HCT116 (cell line): ENCODE results near the gene KRTAP19-8. TPM values are rescaled to one million over a fixed set of nuclear protein-coding genes. Genes with fewer than 3 reads are reported as not detected.

Experiments
- ATAC-seq: fragments of 200-7000 bp; cut with Tn5 transposase; 2 replicates; pipeline ENCODE4 v1.9.1; 2020; ENCODE audit warnings: mild to moderate bottlenecking, moderate library complexity
- BruUV-seq: library from RNA; stranded (reverse); fragments of 400-500 nt; replicated peaks from 2 replicates; lab custom pipeline; 2021; lab: Mats Ljungman, UMichigan
- CTCF ChIA-PET: fragments of 300-600 bp; sonication (Branson Sonifier 250); formaldehyde crosslinking; loops from one replicate; lab custom pipeline; 2021; ENCODE audit warnings: antibody characterized with exemption; lab: Charles Lee
- POLR2A ChIA-PET: fragments of 300-600, 350-600 bp; sonication (Branson Sonifier 250); formaldehyde crosslinking; loops from one replicate; lab custom pipeline; 2021; ENCODE audit warnings: antibody characterized with exemption; lab: Charles Lee
- RAD21 ChIA-PET, 2 experiments: fragments of 300-600 bp; sonication (Branson Sonifier 250); formaldehyde crosslinking; loops; one replicate each; lab custom pipeline; 2023; ENCODE audit warnings: low total read pairs in 2 of 2; ENCODE audit not compliant: uncharacterized antibody in 2 of 2, unreplicated experiment in 2 of 2, low non-redundant PET in 1 of 2; lab: Charles Lee
- DNase-seq: peaks from one replicate; pipeline ENCODE4 v3.0.0-alpha.2; 2010; ENCODE audit warnings: low read depth, low spot score
- H2AFZ ChIP-seq: fragments of 200-600 bp; shearing (Covaris generic), sonication (generic); 2 replicates; pipeline ENCODE4 v1.6.1; 2017; ENCODE audit warnings: low read depth, mixed run types, mixed read lengths, antibody characterized with exemption, low read length; ENCODE audit not compliant: poor library complexity, severe bottlenecking
- H3K27ac ChIP-seq: 2 replicates; pipeline ENCODE4 v1.5.1; 2012; ENCODE audit warnings: low read depth, low read length
- H3K27me3 ChIP-seq: fragments of 200-600 bp; sonication (generic); 2 replicates; pipeline ENCODE4 v1.6.1; 2016; ENCODE audit warnings: mixed run types, low read length, mixed read lengths; ENCODE audit not compliant: insufficient read depth
- H3K36me3 ChIP-seq, 2 experiments: fragments of 200-500 bp in 1 of 2; fragments of 200-600 bp in 1 of 2; sonication (Bioruptor generic) in 1 of 2; sonication (generic) in 1 of 2; 2 replicates each; pipeline versions ENCODE4 v1.5.1 to v1.6.1; 2014 to 2016; ENCODE audit warnings: low read length in 2 of 2, inconsistent platforms in 1 of 2, mixed read lengths in 1 of 2, mixed run types in 1 of 2; ENCODE audit not compliant: insufficient read depth in 2 of 2, control insufficient read depth in 1 of 2
- H3K4me1 ChIP-seq, 2 experiments: fragments of 200-600 bp in 1 of 2; sonication (generic) in 1 of 2; 2 replicates each; pipeline versions ENCODE4 v1.5.1 to v1.6.1; 2012 to 2017; ENCODE audit warnings: low read length in 2 of 2, inconsistent platforms in 1 of 2, mild to moderate bottlenecking in 1 of 2, mixed read lengths in 1 of 2, mixed run types in 1 of 2, moderate library complexity in 1 of 2; ENCODE audit not compliant: insufficient read depth in 2 of 2, control insufficient read depth in 1 of 2
- H3K4me2 ChIP-seq: fragments of 200-600 bp; sonication (generic); 2 replicates; pipeline ENCODE4 v1.6.1; 2017; ENCODE audit warnings: mixed run types, low read length, mixed read lengths
- H3K4me3 ChIP-seq, 2 experiments: fragments of 200-600 bp in 1 of 2; sonication (generic) in 1 of 2; replicated peaks in 1 of 2; 2 replicates each; pipeline ENCODE4 v1.5.1; 2011 to 2016; ENCODE audit warnings: low read length in 2 of 2, control low read depth in 1 of 2, low read depth in 1 of 2, mild to moderate bottlenecking in 1 of 2, mixed read lengths in 1 of 2, mixed run types in 1 of 2
- H3K79me2 ChIP-seq: fragments of 200-600 bp; sonication (generic); 2 replicates; pipeline ENCODE4 v1.6.1; 2017; ENCODE audit warnings: mild to moderate bottlenecking, mixed run types, low read length, moderate library complexity, mixed read lengths; ENCODE audit not compliant: insufficient read depth
- H3K9ac ChIP-seq: fragments of 200-600 bp; sonication (generic); 2 replicates; pipeline ENCODE4 v1.6.1; 2016; ENCODE audit warnings: low read length, mixed read lengths
- H3K9me2 ChIP-seq: fragments of 200-600 bp; sonication (generic), shearing (Covaris generic); 2 replicates; pipeline ENCODE4 v1.6.1; 2017; ENCODE audit warnings: mixed run types, mild to moderate bottlenecking, moderate library complexity; ENCODE audit not compliant: insufficient read depth
- H3K9me3 ChIP-seq, 2 experiments: fragments of 200-500 bp in 1 of 2; fragments of 200-600 bp in 1 of 2; sonication (Bioruptor generic) in 1 of 2; sonication (generic) in 1 of 2; 2 replicates each; pipeline ENCODE4 v1.6.1; 2014 to 2017; ENCODE audit warnings: low read length in 2 of 2, mixed read lengths in 2 of 2, inconsistent platforms in 1 of 2, low read depth in 1 of 2, mild to moderate bottlenecking in 1 of 2, mixed run types in 1 of 2, moderate library complexity in 1 of 2; ENCODE audit not compliant: control insufficient read depth in 1 of 2, insufficient read depth in 1 of 2
- H4K20me1 ChIP-seq: fragments of 200-600 bp; sonication (generic), shearing (Covaris generic); 2 replicates; pipeline ENCODE4 v1.6.1; 2017; ENCODE audit warnings: mixed run types, mild to moderate bottlenecking, moderate library complexity; ENCODE audit not compliant: insufficient read depth
- EZH2 ChIP-seq: fragments of 200-600 bp; sonication (generic); IDR thresholded peaks from 2 replicates; pipeline ENCODE4 v1.6.1; 2017; ENCODE audit warnings: antibody characterized with exemption, mixed run types
- EZH2phosphoT487 ChIP-seq: fragments of 200-600 bp; IDR thresholded peaks from 2 replicates; pipeline ENCODE4 v1.6.1; 2018; ENCODE audit warnings: antibody characterized with exemption, borderline replicate concordance
- JUND ChIP-seq: IDR thresholded peaks from 2 replicates; pipeline ENCODE4 v1.6.1; 2012
- POLR2AphosphoS5 ChIP-seq: IDR thresholded peaks from 2 replicates; pipeline ENCODE4 v1.6.1; 2011; ENCODE audit warnings: mild to moderate bottlenecking, low read depth, low read length, moderate library complexity
- SP1 ChIP-seq: IDR thresholded peaks from 2 replicates; pipeline ENCODE4 v1.6.1; 2012; ENCODE audit warnings: low read depth
- SRF ChIP-seq: IDR thresholded peaks from 2 replicates; pipeline ENCODE4 v1.6.1; 2012; ENCODE audit warnings: low read depth
- intact Hi-C: fragments of 100-400 bp; cut with micrococcal nuclease; formaldehyde crosslinking; loops from 2 replicates; pipeline ENCODE4 v1.10.0; 2022
- total RNA-seq: library from RNA; stranded (reverse); gene quantifications from one replicate; pipeline ENCODE4 v1.2.1, GENCODE V29; 2021; ENCODE audit not compliant: unreplicated experiment
- TF ChIP-seq, protein P1 (sequence below): IDR thresholded peaks from 2 replicates; pipeline ENCODE4 v1.6.1; 2012
- TF ChIP-seq, protein P2 (sequence below), 3 experiments: fragments of 200-600 bp in 1 of 3; sonication (generic) in 1 of 3; IDR thresholded peaks in 2 of 3; conservative IDR thresholded peaks in 1 of 3; 2 replicates each; pipeline ENCODE4 v1.5.1; 2012 to 2017; ENCODE audit warnings: low read depth in 2 of 3, low read length in 2 of 3, antibody characterized with exemption in 1 of 3, borderline replicate concordance in 1 of 3, control low read depth in 1 of 3, mild to moderate bottlenecking in 1 of 3, mixed read lengths in 1 of 3, mixed run types in 1 of 3, moderate library complexity in 1 of 3; ENCODE audit not compliant: insufficient read depth in 1 of 3

Gene KRTAP19-8
- total RNA-seq, 1 experiment from 2014 or later, result not detected

DNA sequence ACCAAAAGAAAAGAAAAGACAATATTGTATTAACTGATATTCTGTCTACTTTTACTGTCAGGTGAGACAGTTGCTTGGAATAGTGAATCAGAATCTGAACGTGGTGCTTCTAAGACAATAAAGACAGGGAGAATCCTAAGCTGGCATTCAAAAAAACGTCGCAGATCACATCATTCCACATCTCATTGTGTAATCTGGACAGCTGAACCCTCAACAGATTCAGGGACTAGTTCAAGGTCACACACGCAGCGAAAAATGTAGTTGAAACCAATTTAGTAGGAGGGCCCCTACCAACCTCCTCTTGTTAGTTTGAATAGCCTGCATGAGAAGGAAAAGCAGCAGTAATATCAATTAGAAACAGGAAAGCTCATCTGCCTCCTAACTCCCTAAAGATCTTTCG, 46.4 kb upstream of the KRTAP19-8 start:
- no peaks in the 10 kb centered on the region for H4K20me1 ChIP-seq
- no peak overlapping the region for H3K9ac ChIP-seq
- RAD21 ChIA-PET, result no interaction called here
- H3K4me2 ChIP-seq, result no peak overlapping the region
- DNase-seq (no peak), ATAC-seq (no peak)
- no peaks in the 10 kb centered on the region for H3K36me3 ChIP-seq
- no peaks in the 10 kb centered on the region for H3K9me2 ChIP-seq
- H3K27ac ChIP-seq, result no peak overlapping the region
- no peaks in the 10 kb centered on the region for H3K4me1 ChIP-seq
- TF ChIP-seq JUND, result no peak
- TF ChIP-seq SRF, result no peak
- TF ChIP-seq SP1, result no peak
- no peak for TF ChIP-seq POLR2AphosphoS5
- TF ChIP-seq EZH2, result no peak
- no peak for TF ChIP-seq EZH2phosphoT487
- TF ChIP-seq, protein P1, sequence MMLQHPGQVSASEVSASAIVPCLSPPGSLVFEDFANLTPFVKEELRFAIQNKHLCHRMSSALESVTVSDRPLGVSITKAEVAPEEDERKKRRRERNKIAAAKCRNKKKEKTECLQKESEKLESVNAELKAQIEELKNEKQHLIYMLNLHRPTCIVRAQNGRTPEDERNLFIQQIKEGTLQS, result no peak
- no peaks in the 10 kb centered on the region for H3K79me2 ChIP-seq
- intact Hi-C loops, result loop anchor here (5.0 to 10.0 kb wide), 3 partner anchors 1710 to 1997 kb away; no protein-coding TSS in a partner anchor
- POLR2A ChIA-PET, result no interaction called here
- no peaks in the 10 kb centered on the region for H3K9me3 ChIP-seq
- no TSS peak for BruUV-seq
- H3K27me3 ChIP-seq, result no peaks in the 10 kb centered on the region
- no peak overlapping the region for H2AFZ ChIP-seq
- H3K4me3 ChIP-seq, result no peak overlapping the region
- CTCF ChIA-PET, result no interaction called here

DNA sequence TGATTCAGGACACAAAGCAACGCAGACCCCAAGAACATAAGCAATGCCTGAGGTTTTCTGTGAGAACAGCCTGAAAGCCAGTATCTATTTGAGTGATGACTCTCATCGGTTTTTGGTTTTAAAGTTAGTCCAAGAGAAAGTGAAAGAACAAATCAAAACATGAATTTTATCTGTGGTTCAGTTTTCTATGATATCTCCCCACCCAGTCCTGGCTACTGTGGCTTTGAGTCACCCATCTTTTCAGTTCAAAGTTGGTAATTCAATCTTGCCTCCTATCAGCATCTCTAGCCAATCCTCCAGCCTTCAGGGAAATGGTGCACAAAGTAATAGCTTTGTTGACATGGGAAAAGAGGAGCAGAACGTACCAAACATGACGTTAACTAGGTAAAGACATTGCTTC, 40.5 kb upstream of the KRTAP19-8 start:
- H3K79me2 ChIP-seq, result no peaks in the 10 kb centered on the region
- ChIA-PET POLR2A (no interaction called here), RAD21 (no interaction called here), CTCF (no interaction called here)
- no peaks in the 10 kb centered on the region for H3K9me2 ChIP-seq
- TF ChIP-seq POLR2AphosphoS5 (no peak), SP1 (no peak), EZH2 (no peak)
- TF ChIP-seq, protein P2, sequence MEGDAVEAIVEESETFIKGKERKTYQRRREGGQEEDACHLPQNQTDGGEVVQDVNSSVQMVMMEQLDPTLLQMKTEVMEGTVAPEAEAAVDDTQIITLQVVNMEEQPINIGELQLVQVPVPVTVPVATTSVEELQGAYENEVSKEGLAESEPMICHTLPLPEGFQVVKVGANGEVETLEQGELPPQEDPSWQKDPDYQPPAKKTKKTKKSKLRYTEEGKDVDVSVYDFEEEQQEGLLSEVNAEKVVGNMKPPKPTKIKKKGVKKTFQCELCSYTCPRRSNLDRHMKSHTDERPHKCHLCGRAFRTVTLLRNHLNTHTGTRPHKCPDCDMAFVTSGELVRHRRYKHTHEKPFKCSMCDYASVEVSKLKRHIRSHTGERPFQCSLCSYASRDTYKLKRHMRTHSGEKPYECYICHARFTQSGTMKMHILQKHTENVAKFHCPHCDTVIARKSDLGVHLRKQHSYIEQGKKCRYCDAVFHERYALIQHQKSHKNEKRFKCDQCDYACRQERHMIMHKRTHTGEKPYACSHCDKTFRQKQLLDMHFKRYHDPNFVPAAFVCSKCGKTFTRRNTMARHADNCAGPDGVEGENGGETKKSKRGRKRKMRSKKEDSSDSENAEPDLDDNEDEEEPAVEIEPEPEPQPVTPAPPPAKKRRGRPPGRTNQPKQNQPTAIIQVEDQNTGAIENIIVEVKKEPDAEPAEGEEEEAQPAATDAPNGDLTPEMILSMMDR (IDR thresholded peaks at IDR 0.05 in 2 of 3, conservative IDR thresholded peaks at IDR 0.05 in 1 of 3; ENCODE audit: borderline replicate concordance in 1 of 3, insufficient read depth in 1 of 3, low read depth in 2 of 3, low read length in 2 of 3), result no peak
- no peak overlapping the region for H2AFZ ChIP-seq
- BruUV-seq, result no TSS peak
- no peaks in the 10 kb centered on the region for H4K20me1 ChIP-seq
- intact Hi-C loops, result loop anchor here (5.0 kb wide), 1 partner anchor 831 kb away; no protein-coding TSS in a partner anchor
- no peak overlapping the region for H3K27ac ChIP-seq
- no peak for ATAC-seq
- no peak overlapping the region for H3K4me3 ChIP-seq
- no peaks in the 10 kb centered on the region for H3K36me3 ChIP-seq
- no peaks in the 10 kb centered on the region for H3K4me1 ChIP-seq
- H3K9ac ChIP-seq, result no peak overlapping the region
- no peak for DNase-seq
- no peak overlapping the region for H3K4me2 ChIP-seq
- no peaks in the 10 kb centered on the region for H3K9me3 ChIP-seq
- H3K27me3 ChIP-seq, result no peaks in the 10 kb centered on the region; the same call in 1 of the 2 replicates
